ENCODE measurements around the gene TMEM150B.

The TMEM150B gene

DNA sequence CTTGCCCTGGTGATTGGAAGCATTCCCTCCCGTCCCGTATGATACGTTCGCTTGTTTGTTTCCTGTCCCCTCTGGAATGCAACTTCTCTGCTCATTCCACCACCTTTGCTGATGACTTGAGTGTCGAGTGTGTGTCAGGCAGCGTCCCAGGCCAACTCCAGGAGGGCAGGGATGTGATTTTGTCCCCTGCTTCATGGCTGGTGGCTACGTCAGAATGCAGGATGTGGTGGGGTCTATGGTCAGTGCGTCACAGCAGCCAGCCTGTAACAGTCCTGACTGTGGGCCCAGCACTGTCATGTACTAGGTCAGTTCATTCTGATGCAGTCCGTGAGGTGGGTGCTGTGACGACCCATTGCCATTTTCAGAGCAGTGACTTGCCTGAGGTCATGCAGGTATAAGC lies 25.1 kb downstream of the TMEM150B start:
- H3K36me3 ChIP-seq (ENCODE audit: control insufficient read depth, low read depth, low read length): peaks cover 27% of the 10 kb centered on the region
- H3K9me3 ChIP-seq (ENCODE audit: control insufficient read depth, low read depth, low read length): no peaks in the 10 kb centered on the region
- H3K27me3 ChIP-seq (ENCODE audit: control insufficient read depth, insufficient read depth, low read length): no peaks in the 10 kb centered on the region
- H3K27ac ChIP-seq (ENCODE audit: low read length): no peak overlapping the region
- no peak overlapping the region for H3K9ac ChIP-seq (ENCODE audit: low read length)
- no peak overlapping the region for H3K4me3 ChIP-seq (ENCODE audit: low read length)
- H3K4me1 ChIP-seq (ENCODE audit: control insufficient read depth, low read depth, low read length): peaks cover 5% of the 10 kb centered on the region

DNA sequence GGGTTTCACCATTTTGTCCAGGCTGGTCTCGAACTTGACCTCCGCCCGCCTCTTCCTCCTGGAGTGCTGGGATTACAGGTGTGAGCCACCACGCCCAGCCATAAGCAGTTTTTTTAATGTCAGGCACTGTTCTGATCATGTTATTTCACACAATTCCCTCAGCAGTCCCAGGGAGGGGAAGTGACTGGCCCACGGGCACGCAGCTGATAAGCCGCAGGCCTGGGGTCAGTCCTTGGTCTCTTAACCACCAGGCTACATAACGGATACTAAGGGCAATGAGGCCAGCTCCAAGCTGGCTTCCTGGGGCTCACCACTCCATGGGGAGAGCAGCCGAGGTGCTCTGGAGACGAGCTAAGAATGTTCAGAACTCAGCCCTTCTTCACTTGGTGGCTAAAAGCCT lies 27.9 kb downstream of the TMEM150B start:
- no peaks in the 10 kb centered on the region for H3K9me3 ChIP-seq (ENCODE audit: control insufficient read depth, low read depth, low read length)
- H3K27ac ChIP-seq (ENCODE audit: low read length): no peak overlapping the region
- no peak overlapping the region for H3K4me3 ChIP-seq (ENCODE audit: low read length)
- no peaks in the 10 kb centered on the region for H3K27me3 ChIP-seq (ENCODE audit: control insufficient read depth, insufficient read depth, low read length)
- no peak overlapping the region for H3K9ac ChIP-seq (ENCODE audit: low read length)
- peaks cover 19% of the 10 kb centered on the region for H3K36me3 ChIP-seq (ENCODE audit: control insufficient read depth, low read depth, low read length)
- peaks cover 5% of the 10 kb centered on the region for H3K4me1 ChIP-seq (ENCODE audit: control insufficient read depth, low read depth, low read length)

DNA sequence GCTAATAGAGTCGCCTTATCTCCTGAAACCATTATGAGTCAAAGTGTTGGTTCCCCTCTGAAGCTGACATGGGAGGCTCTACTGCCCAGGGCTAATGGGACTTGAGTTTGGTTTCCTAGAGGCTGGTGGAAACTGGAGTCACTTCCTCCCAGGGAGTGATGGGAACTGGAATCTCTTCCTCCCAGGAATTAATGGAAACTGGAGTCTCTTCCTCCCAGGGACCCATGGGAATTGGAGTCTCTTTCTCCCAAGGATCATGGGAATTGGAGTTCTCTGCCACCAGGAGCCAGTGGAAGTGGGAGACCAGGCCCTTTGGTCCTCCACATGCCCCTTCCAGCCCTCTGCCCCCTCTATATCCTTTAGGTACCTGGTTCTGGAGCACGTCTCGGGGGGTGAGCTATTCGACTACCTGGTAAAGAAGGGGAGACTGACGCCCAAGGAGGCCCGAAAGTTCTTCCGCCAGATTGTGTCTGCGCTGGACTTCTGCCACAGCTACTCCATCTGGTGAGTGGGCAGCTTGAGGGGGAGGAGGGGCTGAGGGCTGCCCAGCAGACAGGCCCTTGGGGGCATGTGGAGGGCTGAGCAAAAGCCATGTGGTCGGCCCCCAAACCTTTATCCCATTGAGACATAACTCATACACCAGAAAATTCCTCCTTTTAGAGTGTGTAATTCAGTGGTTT lies 35.9 kb downstream of the TMEM150B start:
- Histone ChIP-seq H3K27ac (ENCODE audit: low read length) (no peak overlapping the region), H3K36me3 (ENCODE audit: control insufficient read depth, low read depth, low read length) (peaks cover 23% of the 10 kb centered on the region), H3K4me1 (ENCODE audit: control insufficient read depth, low read depth, low read length) (no peaks in the 10 kb centered on the region), H3K27me3 (ENCODE audit: control insufficient read depth, insufficient read depth, low read length) (no peaks in the 10 kb centered on the region), H3K9me3 (ENCODE audit: control insufficient read depth, low read depth, low read length) (no peaks in the 10 kb centered on the region), H3K4me3 (ENCODE audit: low read length) (no peak overlapping the region), H3K9ac (ENCODE audit: low read length) (no peak overlapping the region)

DNA sequence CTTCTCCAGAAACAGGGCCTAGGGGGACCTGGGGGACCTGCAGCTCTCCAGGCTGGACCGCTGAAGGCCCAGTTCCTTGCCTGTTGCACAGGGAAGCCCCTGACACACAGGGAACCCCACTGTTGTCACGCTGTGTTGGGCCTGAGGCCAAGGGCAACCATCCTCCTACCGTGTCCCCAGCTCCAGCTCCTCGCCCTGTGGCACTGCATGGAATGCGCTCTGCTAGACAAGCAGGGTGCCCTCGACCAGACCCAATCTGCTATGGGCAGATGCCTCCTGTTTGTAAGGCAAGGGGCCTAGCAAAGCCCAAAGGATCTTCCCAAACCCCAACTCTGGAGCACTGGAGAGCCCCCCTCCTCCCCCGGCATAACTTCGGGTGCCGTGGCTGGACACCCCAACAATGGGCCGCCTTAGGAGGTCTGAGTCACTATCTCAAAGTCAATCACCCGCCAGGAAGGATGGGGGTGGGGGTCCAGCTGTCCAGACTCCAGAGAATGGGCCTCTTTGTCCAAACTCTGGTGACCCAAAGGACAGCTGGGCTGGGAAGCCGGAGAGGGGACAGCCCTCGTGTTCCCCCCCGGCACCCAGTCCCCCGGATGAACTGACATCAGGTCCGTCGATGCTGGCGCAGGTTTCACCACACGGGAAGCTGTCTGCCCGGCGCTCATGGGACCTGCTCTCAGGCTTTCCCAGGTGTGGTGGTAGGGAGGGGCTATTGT lies 37.6 kb downstream of the TMEM150B start:
- no peaks in the 10 kb centered on the region for H3K9me3 ChIP-seq (ENCODE audit: control insufficient read depth, low read depth, low read length)
- no peak overlapping the region for H3K27ac ChIP-seq (ENCODE audit: low read length)
- H3K9ac ChIP-seq (ENCODE audit: low read length): no peak overlapping the region
- no peaks in the 10 kb centered on the region for H3K27me3 ChIP-seq (ENCODE audit: control insufficient read depth, insufficient read depth, low read length)
- no peaks in the 10 kb centered on the region for H3K4me1 ChIP-seq (ENCODE audit: control insufficient read depth, low read depth, low read length)
- H3K4me3 ChIP-seq (ENCODE audit: low read length): no peak overlapping the region
- H3K36me3 ChIP-seq (ENCODE audit: control insufficient read depth, low read depth, low read length): peaks cover 16% of the 10 kb centered on the region

DNA sequence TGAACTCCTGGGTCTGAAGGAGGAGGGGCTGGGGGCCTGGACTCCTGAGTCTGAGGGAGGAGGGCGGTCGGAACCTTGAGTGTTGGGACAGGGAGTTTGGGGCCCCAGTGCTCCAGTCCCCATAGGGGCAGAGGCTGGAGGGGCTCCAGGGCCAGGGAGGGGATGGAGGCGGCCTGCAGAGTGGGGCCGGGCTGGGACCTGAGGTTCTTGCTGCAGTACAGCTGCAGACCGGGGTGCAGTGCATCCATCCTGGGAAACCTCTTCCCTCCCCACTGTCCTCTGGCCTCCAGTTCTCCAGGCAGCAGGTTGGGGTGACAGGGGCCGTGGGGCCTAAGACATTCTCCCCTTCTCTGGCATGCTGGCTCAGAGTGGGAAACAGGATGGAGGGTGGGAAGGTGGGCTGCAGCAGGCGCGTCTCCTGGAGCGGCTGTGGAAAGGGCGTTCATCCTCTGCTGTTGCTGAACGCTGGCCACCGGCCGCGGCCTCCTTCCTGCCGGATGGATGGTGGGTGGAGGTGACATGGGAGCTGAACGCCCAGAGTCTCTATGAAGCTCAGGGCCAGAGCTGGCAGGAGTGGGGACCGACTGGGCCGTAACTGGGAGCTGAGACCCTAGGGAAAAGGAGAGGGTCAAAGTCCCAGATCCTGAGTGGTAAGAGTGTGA lies 39.8 kb downstream of the TMEM150B start:
- H3K36me3 ChIP-seq (ENCODE audit: control insufficient read depth, low read depth, low read length): peaks cover 12% of the 10 kb centered on the region
- H3K4me1 ChIP-seq (ENCODE audit: control insufficient read depth, low read depth, low read length): peaks cover 6% of the 10 kb centered on the region
- no peak overlapping the region for H3K27ac ChIP-seq (ENCODE audit: low read length)
- H3K27me3 ChIP-seq (ENCODE audit: control insufficient read depth, insufficient read depth, low read length): no peaks in the 10 kb centered on the region
- H3K9ac ChIP-seq (ENCODE audit: low read length): no peak overlapping the region
- H3K9me3 ChIP-seq (ENCODE audit: control insufficient read depth, low read depth, low read length): no peaks in the 10 kb centered on the region
- peak overlapping the region; percentile 43 for H3K4me3 ChIP-seq (ENCODE audit: low read length)

DNA sequence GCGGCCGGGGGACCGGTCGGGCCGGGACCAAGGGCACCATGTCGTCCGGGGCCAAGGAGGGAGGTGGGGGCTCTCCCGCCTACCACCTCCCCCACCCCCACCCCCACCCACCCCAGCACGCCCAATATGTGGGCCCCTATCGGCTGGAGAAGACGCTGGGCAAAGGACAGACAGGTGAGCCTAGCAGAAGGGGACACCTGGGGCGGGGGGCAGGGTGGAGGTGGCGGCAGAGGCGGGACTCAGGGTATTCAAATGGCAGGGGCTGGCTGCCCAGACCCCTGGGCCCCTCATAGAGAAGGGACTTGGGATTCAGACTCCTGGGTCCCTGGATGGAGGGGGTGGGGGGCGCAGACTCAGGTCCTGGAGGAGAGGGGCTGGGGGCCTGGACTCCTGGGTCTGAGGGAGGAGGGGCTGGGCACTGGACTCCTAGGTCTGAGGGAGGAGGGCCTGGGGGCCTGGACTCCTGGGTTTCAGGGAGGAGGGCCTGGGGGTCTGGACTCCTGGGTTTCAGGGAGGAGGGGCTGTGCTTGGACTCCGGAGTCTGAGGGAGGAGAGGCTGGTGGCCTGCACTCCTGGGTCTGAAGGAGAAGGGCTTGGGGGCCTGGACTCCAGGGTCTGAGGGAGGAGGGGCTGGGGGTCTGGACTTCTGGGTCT lies 40.6 kb downstream of the TMEM150B start:
- Histone ChIP-seq H3K36me3 (ENCODE audit: control insufficient read depth, low read depth, low read length) (peaks cover 10% of the 10 kb centered on the region), H3K4me1 (ENCODE audit: control insufficient read depth, low read depth, low read length) (peaks cover 6% of the 10 kb centered on the region), H3K9me3 (ENCODE audit: control insufficient read depth, low read depth, low read length) (no peaks in the 10 kb centered on the region), H3K27me3 (ENCODE audit: control insufficient read depth, insufficient read depth, low read length) (no peaks in the 10 kb centered on the region), H3K9ac (ENCODE audit: low read length) (no peak overlapping the region), H3K4me3 (ENCODE audit: low read length) (peak overlapping the region; percentile 43), H3K27ac (ENCODE audit: low read length) (no peak overlapping the region)

DNA sequence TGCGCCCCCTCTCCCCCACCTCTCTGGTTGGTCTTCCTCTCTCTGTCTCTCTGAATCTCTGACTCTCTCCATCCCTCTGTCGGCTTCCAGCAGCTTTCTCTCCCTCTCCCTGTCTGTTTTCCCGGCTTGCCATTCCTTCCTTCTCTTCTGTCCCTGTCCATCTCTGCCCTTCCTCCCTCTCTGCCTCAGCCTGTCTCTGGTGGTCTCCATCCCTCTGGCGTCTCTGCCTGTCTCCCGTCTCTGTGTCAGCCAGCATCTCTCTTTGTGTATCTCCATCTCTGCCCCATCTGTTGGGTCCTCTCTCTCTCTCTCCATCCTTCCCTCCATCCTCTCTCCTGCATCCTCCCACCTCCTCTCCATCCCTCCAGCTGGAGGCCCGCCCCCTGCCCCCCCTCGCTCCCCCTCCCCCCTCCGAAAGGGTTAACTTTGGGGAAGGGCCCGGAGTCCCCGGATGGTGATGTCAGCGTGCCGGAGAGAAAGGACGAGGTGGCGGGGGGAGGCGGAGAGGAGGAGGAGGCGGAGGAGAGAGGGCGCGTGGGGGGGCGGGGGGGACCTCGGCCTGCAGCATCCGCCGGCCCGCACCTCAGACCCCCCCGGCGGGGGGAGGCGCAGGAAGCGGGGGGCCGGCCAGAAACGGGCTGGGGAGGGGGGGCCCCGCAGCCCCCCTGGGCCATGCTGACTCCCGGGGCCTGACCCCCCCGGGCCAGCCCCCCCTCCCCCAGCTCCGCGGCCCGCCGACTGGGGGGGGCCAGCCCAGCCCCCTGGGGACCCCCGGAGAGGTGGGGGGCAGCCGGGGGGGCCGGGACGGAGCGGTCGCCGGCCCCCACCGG lies 41.4 kb downstream of the TMEM150B start, which contains the start of gene BRSK1:
Gene BRSK1 (plus strand): TSS at position 450 of the 830 bp plus-strand sequence. CDS start 446 bp downstream, outside the sequence.
- Histone ChIP-seq H3K9ac (ENCODE audit: low read length) (no peak within 1 kb of the TSS), H3K27me3 (ENCODE audit: control insufficient read depth, insufficient read depth, low read length) (no peaks in the 10 kb centered on the region), H3K27ac (ENCODE audit: low read length) (no peak within 1 kb of the TSS), H3K36me3 (ENCODE audit: control insufficient read depth, low read depth, low read length) (peaks cover 10% of the 10 kb centered on the region), H3K9me3 (ENCODE audit: control insufficient read depth, low read depth, low read length) (no peaks in the 10 kb centered on the region), H3K4me1 (ENCODE audit: control insufficient read depth, low read depth, low read length) (peaks cover 10% of the 10 kb centered on the region), H3K4me3 (ENCODE audit: low read length) (peak within 1 kb of the TSS; percentile 43)

DNA sequence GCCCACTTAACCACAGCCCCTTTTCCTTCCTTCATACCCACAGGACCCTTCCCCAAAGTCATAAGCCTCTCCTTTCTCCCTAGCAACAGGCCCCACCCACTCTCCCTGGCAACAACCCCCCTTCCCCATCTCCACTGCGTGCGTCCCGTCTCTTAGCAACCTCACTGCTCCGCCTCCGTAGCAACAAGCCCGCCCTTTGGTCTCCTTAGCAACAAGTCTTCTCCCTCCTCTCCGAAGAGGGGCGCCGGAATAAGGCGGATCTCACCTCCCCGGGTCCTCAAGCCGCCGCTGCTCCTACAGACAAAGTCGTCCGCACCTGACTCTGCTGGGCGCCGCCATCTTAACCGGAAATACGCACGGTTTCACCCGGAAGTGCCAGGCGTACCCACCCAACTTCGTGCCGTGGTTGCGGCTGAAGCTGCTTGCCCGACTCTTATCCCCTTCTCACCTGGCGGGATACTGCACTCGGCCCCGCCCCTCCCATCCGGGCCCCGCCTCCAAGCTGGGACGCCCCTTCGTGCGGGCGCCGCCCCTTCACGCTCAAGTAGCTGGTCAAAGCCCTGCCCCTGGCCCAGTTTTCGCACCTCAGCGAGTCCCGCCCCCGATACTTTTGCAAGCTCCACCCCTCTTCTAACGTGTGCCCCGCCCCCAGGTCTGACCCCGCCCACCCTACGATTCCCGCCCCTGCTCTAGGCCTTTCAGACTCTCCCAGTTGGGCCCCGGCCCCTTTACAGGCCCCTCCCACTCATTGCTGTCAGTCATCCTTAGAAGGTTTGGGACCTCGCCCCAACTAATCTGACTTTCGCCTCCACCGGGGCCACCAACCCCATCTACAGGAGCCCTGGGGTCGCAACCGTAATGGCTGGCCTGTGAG lies 45.1 kb downstream of the TMEM150B start, which contains the start of gene HSPBP1:
Gene HSPBP1 (minus strand): TSS at position 341 of the 874 bp plus-strand sequence. CDS start 502 bp downstream, outside the sequence.
- H3K4me3 ChIP-seq (ENCODE audit: low read length): peak within 1 kb of the TSS; percentile 94
- H3K9me3 ChIP-seq (ENCODE audit: control insufficient read depth, low read depth, low read length): no peaks in the 10 kb centered on the region
- H3K27ac ChIP-seq (ENCODE audit: low read length): peak within 1 kb of the TSS; percentile 80
- peaks cover 4% of the 10 kb centered on the region for H3K36me3 ChIP-seq (ENCODE audit: control insufficient read depth, low read depth, low read length)
- H3K4me1 ChIP-seq (ENCODE audit: control insufficient read depth, low read depth, low read length): peaks cover 10% of the 10 kb centered on the region
- H3K27me3 ChIP-seq (ENCODE audit: control insufficient read depth, insufficient read depth, low read length): no peaks in the 10 kb centered on the region
- H3K9ac ChIP-seq (ENCODE audit: low read length): peak within 1 kb of the TSS; percentile 87

DNA sequence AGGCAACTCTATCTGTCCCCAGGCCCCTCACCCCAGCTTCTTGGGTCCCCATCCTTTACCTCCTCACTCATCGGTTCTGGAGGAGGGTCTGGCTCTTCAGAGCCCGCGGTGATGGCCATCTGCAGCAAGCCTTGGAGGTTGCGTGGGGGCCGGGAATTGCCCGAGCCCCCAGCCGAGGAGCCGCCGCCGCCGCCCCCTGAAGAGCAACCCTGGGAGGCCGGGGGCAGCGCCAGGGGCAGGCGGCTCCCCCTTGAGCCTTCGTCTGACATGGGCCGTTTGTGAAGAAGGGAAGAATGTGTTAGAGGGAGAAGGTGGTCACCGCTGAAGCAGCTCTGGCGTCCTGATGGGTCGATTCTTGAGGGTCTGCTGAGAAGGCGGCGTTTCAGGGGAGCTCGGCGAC lies 45.8 kb downstream of the TMEM150B start:
- Histone ChIP-seq H3K36me3 (ENCODE audit: control insufficient read depth, low read depth, low read length) (peaks cover 4% of the 10 kb centered on the region), H3K4me3 (ENCODE audit: low read length) (peak overlapping the region; percentile 94), H3K9me3 (ENCODE audit: control insufficient read depth, low read depth, low read length) (no peaks in the 10 kb centered on the region), H3K27ac (ENCODE audit: low read length) (peak overlapping the region; percentile 80), H3K27me3 (ENCODE audit: control insufficient read depth, insufficient read depth, low read length) (no peaks in the 10 kb centered on the region), H3K4me1 (ENCODE audit: control insufficient read depth, low read depth, low read length) (peaks cover 10% of the 10 kb centered on the region), H3K9ac (ENCODE audit: low read length) (peak overlapping the region; percentile 87)
